A673 (cell line): ENCODE data around the gene GAL3ST2. TPM values are rescaled to one million over a fixed set of nuclear protein-coding genes. Genes with fewer than 3 reads are reported as not detected.
A peak's percentile ranks its signal among the peaks of the same experiment; 100 is the strongest.

Source experiments
- Bru-seq: library from RNA; stranded (reverse); fragments of 400-500 nt; gene quantifications from one replicate; lab custom pipeline; 2021; lab: Mats Ljungman, UMichigan
- BruChase-seq, 2 experiments: library from RNA; stranded (reverse); fragments of 400-500 nt; gene quantifications; one replicate each; lab custom pipeline; 2021; lab: Mats Ljungman, UMichigan
- BruUV-seq: library from RNA; stranded (reverse); fragments of 400-500 nt; replicated peaks from 2 replicates; lab custom pipeline; 2021; lab: Mats Ljungman, UMichigan
- CTCF ChIA-PET: fragments of 300-600 bp; sonication (Branson Sonifier 250); formaldehyde crosslinking; loops from one replicate; lab custom pipeline; 2022; ENCODE audit warnings: antibody characterized with exemption; lab: Charles Lee
- POLR2A ChIA-PET: fragments of 300-600 bp; sonication (Branson Sonifier 250); formaldehyde crosslinking; loops from one replicate; lab custom pipeline; 2022; ENCODE audit warnings: antibody characterized with exemption; ENCODE audit not compliant: low non-redundant PET; lab: Charles Lee
- DNase-seq: peaks from one replicate; pipeline ENCODE4 v3.0.0-alpha.2; 2015; ENCODE audit warnings: low spot score
- H3K27ac ChIP-seq: fragments of 200-600 bp; sonication (generic); 2 replicates; pipeline ENCODE4 v1.5.1; 2016; ENCODE audit warnings: mixed run types, low read depth, mild to moderate bottlenecking, mixed read lengths, antibody characterized with exemption, low read length; ENCODE audit not compliant: poor library complexity, severe bottlenecking
- H3K27me3 ChIP-seq: fragments of 200-600 bp; sonication (generic); replicated peaks from 2 replicates; pipeline ENCODE4 v1.6.1; 2017; ENCODE audit warnings: mixed run types, low read depth, mild to moderate bottlenecking, mixed read lengths, antibody characterized with exemption, low read length; ENCODE audit not compliant: insufficient read depth, poor library complexity
- H3K36me3 ChIP-seq: fragments of 200-600 bp; sonication (generic); 2 replicates; pipeline ENCODE4 v1.6.1; 2016; ENCODE audit warnings: mixed run types, mild to moderate bottlenecking, mixed read lengths, antibody characterized with exemption, low read length; ENCODE audit not compliant: insufficient read depth, poor library complexity, severe bottlenecking
- H3K4me1 ChIP-seq: fragments of 200-600 bp; sonication (generic); 2 replicates; pipeline ENCODE4 v1.6.1; 2017; ENCODE audit warnings: mixed run types, mild to moderate bottlenecking, mixed read lengths, antibody characterized with exemption, low read length; ENCODE audit not compliant: insufficient read depth, poor library complexity, severe bottlenecking
- H3K4me3 ChIP-seq: fragments of 200-600 bp; sonication (generic); 2 replicates; pipeline ENCODE4 v1.5.1; 2016; ENCODE audit warnings: low read depth, mixed run types, mild to moderate bottlenecking, mixed read lengths, low read length; ENCODE audit not compliant: poor library complexity, severe bottlenecking
- H3K9me3 ChIP-seq: fragments of 200-600 bp; sonication (generic); 2 replicates; pipeline ENCODE4 v1.6.1; 2016; ENCODE audit warnings: mixed run types, low read depth, mild to moderate bottlenecking, mixed read lengths, antibody characterized with exemption, low read length; ENCODE audit not compliant: poor library complexity, severe bottlenecking
- EZH2 ChIP-seq: fragments of 200-600 bp; sonication (generic); IDR thresholded peaks from 2 replicates; pipeline ENCODE4 v1.6.1; 2017; ENCODE audit warnings: borderline replicate concordance, low read depth, mild to moderate bottlenecking, mixed read lengths, antibody characterized with exemption, low read length; ENCODE audit not compliant: poor library complexity, severe bottlenecking
- intact Hi-C: fragments of 100-400 bp; cut with micrococcal nuclease; formaldehyde crosslinking; loops from one replicate; pipeline ENCODE4 v1.10.0; 2022; ENCODE audit not compliant: unreplicated experiment
- long read RNA-seq: library from polyadenylated mRNA; stranded (forward); transcript quantifications from one replicate; pipeline ENCODE4 v2.0.0, GENCODE V29; 2022
- total RNA-seq: library from RNA; stranded (reverse); gene quantifications from 2 replicates; pipeline ENCODE4 v1.2.3, GENCODE V29; 2021
- TF ChIP-seq, protein P1 (sequence below): fragments of 300-800, 200-600 bp; sonication (generic); conservative IDR thresholded peaks from 2 replicates; pipeline ENCODE4 v1.5.1; 2017; ENCODE audit warnings: low read depth, mild to moderate bottlenecking, antibody characterized with exemption, low read length, moderate library complexity, mixed read lengths

Gene GAL3ST2
- total RNA-seq: 5.0 and 5.3 TPM in 2 replicates
- Bru-seq, nascent RNA: percentile 42 among the genes with signal in this experiment
- BruChase-seq, experiment 1, labeled RNA remaining after a 2-hour chase: percentile 42 among the genes with signal in this experiment
- BruChase-seq, experiment 2, labeled RNA remaining after a 6-hour chase: percentile 55 among the genes with signal in this experiment
- long read RNA-seq: 0 reads

DNA sequence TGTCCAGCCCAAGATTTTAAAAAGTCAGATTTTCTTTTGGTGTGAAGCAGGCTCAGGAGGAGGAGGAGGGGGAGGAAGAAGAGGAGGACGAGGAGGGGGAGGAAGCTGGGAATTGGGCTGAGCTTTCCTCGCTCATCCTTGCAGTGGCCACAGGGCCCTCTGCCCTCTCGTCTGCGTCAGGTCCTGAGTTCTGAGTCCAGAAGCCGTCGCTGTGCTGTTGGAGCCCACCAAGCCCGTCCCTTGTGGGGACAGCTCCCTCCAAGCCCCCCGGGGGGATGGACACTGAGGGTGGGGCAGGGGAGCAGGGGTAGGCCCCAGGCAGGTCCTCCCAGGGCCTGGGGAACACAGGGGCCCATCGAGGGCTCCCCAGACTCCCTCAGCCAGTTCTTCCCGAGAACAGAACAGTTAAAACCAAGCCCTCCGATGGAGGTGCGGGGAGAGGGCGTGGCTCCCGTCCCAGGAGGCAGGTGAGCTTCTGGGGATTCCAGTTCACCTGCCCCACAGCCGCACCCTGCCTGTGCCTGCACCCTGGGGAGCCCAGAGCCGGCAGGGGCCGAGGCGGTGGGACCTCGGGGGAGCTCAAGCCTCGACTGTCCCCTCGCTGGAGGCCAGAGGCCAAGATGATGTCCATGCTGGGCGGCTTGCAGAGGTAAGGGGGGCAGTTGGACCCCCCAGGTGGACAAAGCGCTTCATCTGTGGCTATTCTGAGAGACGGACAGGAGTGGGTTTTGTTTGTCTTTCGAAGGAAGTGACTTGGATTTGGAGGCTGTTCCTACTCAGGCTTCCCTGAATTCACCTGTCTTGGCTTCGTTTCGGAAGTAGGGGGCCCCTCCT is at the start of gene GAL3ST2:
TSS of gene GAL3ST2 (plus strand) at position 487 of the 834 bp plus-strand sequence. CDS start at position 621, 134 bp downstream.
- Histone ChIP-seq H3K27ac (peak within 1 kb of the TSS; percentile 90), H3K9me3 (peaks cover under 1% of the 10 kb centered on the region), H3K27me3 (no peaks in the 10 kb centered on the region), H3K36me3 (no peaks in the 10 kb centered on the region), H3K4me3 (no peak within 1 kb of the TSS), H3K4me1 (peaks cover 45% of the 10 kb centered on the region)
- intact Hi-C loops: no loop called here
- no peak for DNase-seq
- BruUV-seq: no TSS peak
- TF ChIP-seq, protein P1, sequence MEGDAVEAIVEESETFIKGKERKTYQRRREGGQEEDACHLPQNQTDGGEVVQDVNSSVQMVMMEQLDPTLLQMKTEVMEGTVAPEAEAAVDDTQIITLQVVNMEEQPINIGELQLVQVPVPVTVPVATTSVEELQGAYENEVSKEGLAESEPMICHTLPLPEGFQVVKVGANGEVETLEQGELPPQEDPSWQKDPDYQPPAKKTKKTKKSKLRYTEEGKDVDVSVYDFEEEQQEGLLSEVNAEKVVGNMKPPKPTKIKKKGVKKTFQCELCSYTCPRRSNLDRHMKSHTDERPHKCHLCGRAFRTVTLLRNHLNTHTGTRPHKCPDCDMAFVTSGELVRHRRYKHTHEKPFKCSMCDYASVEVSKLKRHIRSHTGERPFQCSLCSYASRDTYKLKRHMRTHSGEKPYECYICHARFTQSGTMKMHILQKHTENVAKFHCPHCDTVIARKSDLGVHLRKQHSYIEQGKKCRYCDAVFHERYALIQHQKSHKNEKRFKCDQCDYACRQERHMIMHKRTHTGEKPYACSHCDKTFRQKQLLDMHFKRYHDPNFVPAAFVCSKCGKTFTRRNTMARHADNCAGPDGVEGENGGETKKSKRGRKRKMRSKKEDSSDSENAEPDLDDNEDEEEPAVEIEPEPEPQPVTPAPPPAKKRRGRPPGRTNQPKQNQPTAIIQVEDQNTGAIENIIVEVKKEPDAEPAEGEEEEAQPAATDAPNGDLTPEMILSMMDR: no peak
- TF ChIP-seq EZH2: no peak
- ChIA-PET CTCF (no interaction called here), POLR2A (interaction anchor here (0.5 kb wide), 1 partner anchor 480 kb away, joined by 4 read pairs; no protein-coding TSS in a partner anchor)

DNA sequence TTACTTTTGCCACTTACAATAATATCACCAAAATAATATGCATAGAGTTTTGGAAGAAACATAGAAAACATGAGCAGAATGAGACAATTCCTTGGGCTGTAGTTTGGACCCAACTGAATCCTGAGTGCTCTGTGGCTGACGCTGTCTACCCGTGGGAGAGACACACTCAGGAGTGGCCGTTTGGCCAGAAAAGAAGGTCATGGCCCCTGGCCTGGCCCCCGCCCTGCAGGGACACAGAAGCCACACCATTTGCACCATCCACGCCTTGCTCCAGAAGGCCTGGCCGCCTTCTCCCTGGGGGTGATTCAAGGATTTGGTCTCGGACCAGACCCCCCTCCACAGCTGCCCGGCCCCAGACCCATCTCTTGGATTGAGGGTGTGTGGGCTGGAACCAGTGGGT is 48.6 kb upstream of the GAL3ST2 start:
- peaks cover 5% of the 10 kb centered on the region for H3K4me1 ChIP-seq
- DNase-seq: no peak
- peaks cover 11% of the 10 kb centered on the region for H3K36me3 ChIP-seq
- POLR2A ChIA-PET: no interaction called here
- H3K9me3 ChIP-seq: peaks cover 3% of the 10 kb centered on the region
- no TSS peak for BruUV-seq
- no peak overlapping the region for H3K27ac ChIP-seq
- CTCF ChIA-PET: interaction anchor here (0.6 kb wide), 1 partner anchor 8 kb away, joined by 3 read pairs; no protein-coding TSS in a partner anchor
- TF ChIP-seq, protein P1: no peak
- TF ChIP-seq EZH2: no peak
- H3K27me3 ChIP-seq: no peaks in the 10 kb centered on the region
- H3K4me3 ChIP-seq: no peak overlapping the region
- intact Hi-C loops: no loop called here

DNA sequence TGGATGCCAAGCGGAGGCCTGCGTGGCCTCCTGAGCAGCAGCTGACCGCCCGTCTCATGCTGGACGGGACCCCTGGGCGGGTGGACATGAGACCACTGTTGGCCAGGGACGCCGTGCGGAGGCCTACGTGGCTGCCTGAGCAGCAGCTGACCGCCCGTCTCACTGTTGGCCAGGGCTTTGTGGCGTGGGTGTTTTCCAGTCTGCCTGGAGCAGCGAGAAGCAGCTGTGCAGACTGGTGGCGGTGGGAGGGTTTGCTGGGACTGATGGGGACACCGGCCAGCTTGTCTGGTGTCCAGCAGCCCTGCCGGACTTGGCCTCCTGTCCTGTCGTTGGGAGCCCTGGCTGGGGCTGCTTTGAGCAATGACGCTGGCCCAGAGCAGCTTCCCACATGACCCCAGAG is 48.0 kb upstream of the GAL3ST2 start:
- no peaks in the 10 kb centered on the region for H3K9me3 ChIP-seq
- H3K27ac ChIP-seq: no peak overlapping the region
- ChIA-PET CTCF (interaction anchor here (0.6 kb wide), 1 partner anchor 9 kb away, joined by 3 read pairs; no protein-coding TSS in a partner anchor), POLR2A (no interaction called here)
- DNase-seq: no peak
- peaks cover 5% of the 10 kb centered on the region for H3K4me1 ChIP-seq
- intact Hi-C loops: no loop called here
- no TSS peak for BruUV-seq
- no peak overlapping the region for H3K4me3 ChIP-seq
- peaks cover 5% of the 10 kb centered on the region for H3K36me3 ChIP-seq
- no peaks in the 10 kb centered on the region for H3K27me3 ChIP-seq
- no peak for TF ChIP-seq EZH2
- TF ChIP-seq, protein P1: no peak
